RCC 7860 (cell line): Measurements from ENCODE around the gene EHHADH.

Source experiments
- DNase-seq: peaks from one replicate; pipeline ENCODE4 v3.0.0-alpha.2; 2015; ENCODE audit warnings: low spot score
- FAIRE-seq: peaks from 2 replicates; lab custom pipeline; 2012; peaks lifted over from hg19 to GRCh38; lab: Jason Lieb, UNC

Gene EHHADH

GRCh38 chr3:185151101-185151963 lies 102.5 kb downstream of the EHHADH start:
- FAIRE-seq (no peak), DNase-seq (no peak)

- no peak for DNase-seq
- FAIRE-seq = no peak
Measured at GRCh38 chr3:185150561-185150960, 103.3 kb downstream of the EHHADH start.

GRCh38 chr3:185149591-185149990 lies 104.3 kb downstream of the EHHADH start:
- DNase-seq (no peak), FAIRE-seq (no peak)

- DNase-seq (no peak), FAIRE-seq (no peak)
Measured at GRCh38 chr3:185145511-185145910, 108.3 kb downstream of the EHHADH start.

- DNase-seq (no peak), FAIRE-seq (no peak)
Measured at GRCh38 chr3:185144784-185145183, 109.1 kb downstream of the EHHADH start.
